ENCODE data around the gene ALPP.
A peak's percentile ranks its signal among the peaks of the same experiment; 100 is the strongest.
"Not testable (repeated sequence)": the region's sequence is repeated elsewhere in the genome, so short reads cannot be mapped to it uniquely, and the experiment has no call there.

ALPP gene

GRCh38 chr2:232335206-232335858 is 43.2 kb upstream of the ALPP start:
- not testable (repeated sequence) for H3K4me3 ChIP-seq (ENCODE audit: low read depth, low read length)

GRCh38 chr2:232335859-232336215 is 42.7 kb upstream of the ALPP start:
- no peak for DNase-seq (ENCODE audit: low read depth)
- TF ChIP-seq CTCF (IDR thresholded peaks at IDR 0.05; ENCODE audit: insufficient read depth, low read depth, low read length, missing control alignments), result no peak
- H3K4me3 ChIP-seq (ENCODE audit: low read depth, low read length), result no peak overlapping the region

More at GRCh38 chr2:232335206-232335858, 43.2 kb upstream of the ALPP start:
- DNase-seq (ENCODE audit: low read depth), result not testable (repeated sequence)
- peak; percentile 40 for TF ChIP-seq CTCF (IDR thresholded peaks at IDR 0.05; ENCODE audit: insufficient read depth, low read depth, low read length, missing control alignments)

DNA sequence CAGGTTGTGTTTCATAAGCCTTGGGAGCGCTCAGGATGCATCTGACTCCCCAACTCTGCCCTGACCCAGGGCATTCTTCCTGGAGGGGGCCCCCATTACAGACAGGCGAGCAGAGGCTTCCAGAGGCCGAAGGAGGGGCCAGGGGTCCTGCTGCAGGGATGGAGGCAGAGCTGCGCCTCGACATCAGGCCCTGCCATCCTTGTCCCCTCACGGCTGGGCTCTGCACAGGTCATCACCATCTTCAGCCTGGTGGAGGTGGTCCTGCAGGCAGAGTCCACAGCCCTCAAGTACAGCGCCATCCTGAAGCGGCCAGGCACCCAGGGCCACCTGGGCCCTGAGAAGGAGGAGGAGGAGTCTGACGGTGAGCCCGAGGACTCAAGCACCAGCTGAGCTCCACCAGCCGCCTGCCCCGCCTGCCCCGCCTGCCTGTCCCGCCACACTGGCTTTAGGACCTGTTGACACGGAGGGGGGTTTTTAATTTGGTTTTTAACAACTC is 42.3 kb upstream of the ALPP start:
- no peak for DNase-seq (ENCODE audit: low read depth)
- H3K4me3 ChIP-seq (ENCODE audit: low read depth, low read length), result no peak overlapping the region
- TF ChIP-seq CTCF (IDR thresholded peaks at IDR 0.05; ENCODE audit: insufficient read depth, low read depth, low read length, missing control alignments), result no peak

DNA sequence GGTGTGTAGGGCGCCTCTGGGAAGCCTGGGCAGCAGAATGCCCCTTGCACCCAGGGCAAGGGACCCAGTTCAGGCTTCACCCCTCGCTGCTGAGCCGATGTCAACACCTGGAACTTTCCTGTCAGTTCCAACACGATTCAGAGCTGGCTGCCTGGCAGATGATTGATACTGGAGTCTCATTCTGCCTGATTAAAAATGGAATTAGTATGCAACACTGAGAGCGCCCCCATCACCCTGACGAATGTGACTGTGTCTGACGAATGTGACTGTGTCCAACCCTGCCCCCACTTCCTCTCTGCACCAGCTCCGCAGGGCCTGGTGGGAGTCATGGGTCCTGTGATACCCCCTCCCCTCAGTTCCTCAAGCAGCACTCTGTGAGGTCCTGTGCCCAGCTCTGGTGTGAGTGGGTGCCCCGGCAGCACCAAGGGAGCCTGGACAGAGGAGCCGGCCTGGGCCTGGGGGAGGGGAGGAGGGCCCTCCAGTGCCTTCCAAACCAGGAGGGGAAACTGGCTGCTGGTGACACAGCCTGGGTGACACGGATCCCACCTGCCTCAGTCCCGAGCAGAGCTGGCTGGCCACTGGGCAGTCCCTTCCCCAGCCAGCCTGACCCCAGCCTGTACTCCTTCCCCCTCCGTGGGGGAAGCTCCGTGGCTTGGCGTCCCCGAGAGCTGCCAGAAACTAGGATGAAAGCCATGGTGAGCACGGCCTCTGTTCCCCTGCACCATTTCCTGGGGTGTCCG is 41.4 kb upstream of the ALPP start:
- no peak overlapping the region for H3K4me3 ChIP-seq (ENCODE audit: low read depth, low read length)
- no peak for TF ChIP-seq CTCF (IDR thresholded peaks at IDR 0.05; ENCODE audit: insufficient read depth, low read depth, low read length, missing control alignments)
- no peak for DNase-seq (ENCODE audit: low read depth)

GRCh38 chr2:232338094-232338758 is 40.3 kb upstream of the ALPP start:
- DNase-seq (ENCODE audit: low read depth); H3K4me3 ChIP-seq (ENCODE audit: low read depth, low read length): not testable (repeated sequence)

DNA sequence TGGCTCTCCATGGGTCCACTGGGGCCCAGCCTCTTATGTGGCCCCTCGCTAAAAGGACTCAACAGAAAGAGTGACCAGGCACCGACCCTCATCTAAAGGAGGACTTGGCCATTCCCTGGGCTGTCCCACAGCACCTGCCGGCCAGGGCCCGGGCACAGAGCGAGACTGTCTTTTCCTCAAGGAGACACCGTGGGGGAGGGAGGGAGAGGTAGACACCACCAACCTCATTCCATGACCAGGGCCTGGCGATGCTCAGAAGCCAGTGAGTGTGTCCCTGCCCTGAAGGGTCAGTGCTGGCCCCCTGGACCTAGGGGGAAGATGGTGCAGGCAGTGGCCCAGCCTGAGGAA is 39.8 kb upstream of the ALPP start:
- no peak for DNase-seq (ENCODE audit: low read depth)
- H3K4me3 ChIP-seq (ENCODE audit: low read depth, low read length), result no peak overlapping the region
- no peak for TF ChIP-seq CTCF (IDR thresholded peaks at IDR 0.05; ENCODE audit: insufficient read depth, low read depth, low read length, missing control alignments)

Measured in GM12865 (cell line).